ENCODE data around the gene TXLNG. TPM values are rescaled to one million over a fixed set of nuclear protein-coding genes. Genes with fewer than 3 reads are reported as not detected.

The TXLNG gene
- total and polyA plus RNA-seq, 2 of the 13 experiments (the other 11 are each of a cell fraction or from before 2014, with no cell fraction given) = 13.1 to 15.5 TPM

- Histone ChIP-seq H3K27me3 (ENCODE audit: control insufficient read depth in 1 of 2, insufficient read depth in 2 of 2, low read length in 2 of 2) (no peaks in the 10 kb centered on the region), H3K4me1 (ENCODE audit: insufficient read depth, low read length) (no peaks in the 10 kb centered on the region), H4K20me1 (ENCODE audit: insufficient read depth, low read length) (no peaks in the 10 kb centered on the region), H3K36me3 (replicated peaks in 1 of 2; ENCODE audit: control insufficient read depth in 1 of 2, insufficient read depth in 2 of 2, low read length in 2 of 2) (peaks cover 1 to 45% of the 10 kb centered on the region in 2 experiments; a peak in 4 of 5 replicates), H3K4me2 (ENCODE audit: low read depth, low read length) (no peak overlapping the region), H3K79me2 (ENCODE audit: insufficient read depth, low read length) (peaks cover 14% of the 10 kb centered on the region), H3K4me3 (replicated peaks in 1 of 3; ENCODE audit: insufficient read depth in 1 of 3, low read depth in 2 of 3, low read length in 3 of 3) (no peak overlapping the region), H3K9me3 (ENCODE audit: low read length) (no peaks in the 10 kb centered on the region), H2AFZ (ENCODE audit: low read length) (no peak overlapping the region), H3K9ac (ENCODE audit: insufficient read depth, low read depth, low read length) (no peak overlapping the region), H3K27ac (ENCODE audit: extremely low read length, insufficient read depth, low read length) (no peak overlapping the region)
- WGBS (ENCODE audit: low lambda C conversion rate) = 91% methylated on average over 3 of the region's 3 CpGs
- no TSS peak for BruUV-seq (replicated peaks)
- ChIA-PET POLR2A (no interaction called here), CTCF (ENCODE audit: low intra/inter-chr PET ratio, low total read pairs) (no interaction called here)
- TF ChIP-seq ZGPAT (CRISPR knock-in tag; IDR thresholded peaks at IDR 0.05) (no peak), BCLAF1 (IDR thresholded peaks at IDR 0.05) (no peak), KDM5A (IDR thresholded peaks at IDR 0.05; ENCODE audit: borderline replicate concordance, low read length) (no peak), PHF21A (CRISPR knock-in tag; IDR thresholded peaks at IDR 0.05) (no peak), KLF11 (CRISPR knock-in tag; IDR thresholded peaks at IDR 0.05) (no peak), MEF2D (CRISPR knock-in tag; IDR thresholded peaks at IDR 0.05) (no peak), TRAFD1 (CRISPR knock-in tag; IDR thresholded peaks at IDR 0.05; ENCODE audit: borderline replicate concordance) (no peak), ZNF510 (CRISPR knock-in tag; IDR thresholded peaks at IDR 0.05; ENCODE audit: low read depth) (no peak), AFF4 (CRISPR knock-in tag; IDR thresholded peaks at IDR 0.05) (no peak), TAF1 (CRISPR knock-in tag; IDR thresholded peaks at IDR 0.05) (no peak), ZNF367 (CRISPR knock-in tag; IDR thresholded peaks at IDR 0.05; ENCODE audit: borderline replicate concordance) (no peak), ZSCAN9 (CRISPR knock-in tag; IDR thresholded peaks at IDR 0.05; ENCODE audit: borderline replicate concordance) (no peak), NCOA1 (CRISPR knock-in tag; IDR thresholded peaks at IDR 0.05) (no peak), ZNF33B (CRISPR knock-in tag; IDR thresholded peaks at IDR 0.05) (no peak), ZBTB3 (CRISPR knock-in tag; IDR thresholded peaks at IDR 0.05; ENCODE audit: borderline replicate concordance, low read depth) (no peak)
- in situ Hi-C loops (cut with HindIII; ENCODE audit: extremely low pct_ligation_motif_present, low pct_unique_long_range_greater_than_20kb) (no loop called here), intact Hi-C loops (cut with micrococcal nuclease; ENCODE audit: unreplicated experiment) (no loop called here)
- ATAC-seq (no peak), DNase-seq (ENCODE audit: low spot score) (no peak), FAIRE-seq (no peak)
These were observed 67.3 kb downstream of the TXLNG start for GRCh38 chrX:16853537-16853936.
